ENCODE results near the gene MZT2A.
"Not testable (repeated sequence)": the region's sequence is repeated elsewhere in the genome, so short reads cannot be mapped to it uniquely, and the experiment has no call there.

MZT2A gene, protein sequence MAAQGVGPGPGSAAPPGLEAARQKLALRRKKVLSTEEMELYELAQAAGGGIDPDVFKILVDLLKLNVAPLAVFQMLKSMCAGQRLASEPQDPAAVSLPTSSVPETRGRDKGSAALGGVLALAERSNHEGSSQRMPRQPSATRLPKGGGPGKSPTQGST

DNA sequence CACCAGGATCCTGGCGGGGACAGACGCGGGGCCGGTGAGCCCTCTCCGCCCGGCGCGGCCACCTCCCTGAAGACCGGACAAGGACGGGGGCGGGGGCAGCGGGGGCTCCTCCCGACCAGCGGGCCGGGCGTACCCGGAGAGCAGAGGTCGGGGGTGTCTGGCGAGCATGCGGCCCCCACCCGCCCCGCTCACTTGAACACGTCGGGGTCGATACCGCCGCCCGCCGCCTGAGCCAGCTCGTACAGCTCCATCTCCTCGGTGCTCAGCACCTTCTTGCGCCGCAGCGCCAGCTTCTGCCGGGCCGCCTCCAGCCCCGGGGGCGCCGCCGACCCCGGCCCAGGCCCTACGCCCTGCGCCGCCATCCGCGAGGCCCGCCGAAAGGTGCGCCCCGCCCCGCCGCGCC, at the start of gene MZT2A:
Gene MZT2A, minus strand, starts transcription at position 383 of the 403 bp plus-strand sequence. Its CDS starts 21 bp downstream, at position 362.
- DNase-seq (ENCODE audit: low spot score in 2 of 2); H3K27me3 Mint-ChIP-seq; H3K9me3 Mint-ChIP-seq; ATAC-seq (replicated peaks; ENCODE audit: extremely low read depth, poor library complexity, severe bottlenecking): not testable (repeated sequence)
- Mint-ChIP-seq H3K4me1 (peaks cover 45% of the 10 kb centered on the region), H3K36me3 (ENCODE audit: insufficient read depth) (peaks cover 25% of the 10 kb centered on the region), H3K27ac (ENCODE audit: low read depth) (peak within 1 kb of the TSS; percentile 96), H3K4me3 (peak within 1 kb of the TSS; percentile 94)

DNA sequence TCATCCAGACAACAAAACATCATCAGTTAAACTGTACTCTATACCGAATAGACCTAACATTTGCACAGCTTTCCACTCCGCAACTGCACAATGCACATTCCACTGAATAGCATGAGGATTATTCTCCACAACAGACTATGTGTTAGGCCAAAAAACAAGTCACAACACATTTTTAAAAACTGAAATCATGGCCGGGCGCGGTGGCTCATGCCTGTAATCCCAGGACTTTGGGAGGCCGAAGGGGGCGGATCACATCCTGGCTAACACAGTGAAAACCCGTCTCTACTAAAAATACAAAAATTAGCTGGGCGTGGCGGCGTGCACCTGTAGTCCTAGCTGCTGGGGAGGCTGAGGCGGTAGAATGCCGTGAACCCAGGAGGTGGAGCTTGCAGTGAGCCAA, 46.7 kb upstream of the MZT2A start:
- H3K4me1 Mint-ChIP-seq; H3K4me3 Mint-ChIP-seq; H3K36me3 Mint-ChIP-seq (ENCODE audit: insufficient read depth); H3K9me3 Mint-ChIP-seq; H3K27me3 Mint-ChIP-seq; ATAC-seq (replicated peaks; ENCODE audit: extremely low read depth, poor library complexity, severe bottlenecking); DNase-seq (ENCODE audit: low spot score in 2 of 2); H3K27ac Mint-ChIP-seq (ENCODE audit: low read depth): not testable (repeated sequence)

DNA sequence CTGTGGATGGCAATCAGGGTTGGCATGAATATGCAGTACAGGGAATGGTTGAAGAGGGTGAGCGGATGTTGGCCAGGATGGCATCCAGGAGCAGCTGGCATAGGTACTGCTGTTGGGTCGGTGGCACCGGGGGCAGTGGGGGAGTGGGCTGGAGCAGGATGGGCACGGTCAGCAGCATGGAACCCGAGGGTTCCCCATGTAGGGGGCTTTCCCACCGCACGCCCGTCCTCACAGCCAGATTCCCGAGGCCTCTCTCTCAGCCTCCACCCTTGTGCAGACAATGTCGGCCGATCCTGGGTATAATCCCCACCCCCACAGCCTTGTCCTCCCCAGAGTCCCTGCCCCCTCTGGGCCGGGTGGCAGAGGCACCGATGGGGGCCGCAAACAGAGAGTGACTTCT, 44.6 kb upstream of the MZT2A start:
- H3K36me3 Mint-ChIP-seq (ENCODE audit: insufficient read depth); DNase-seq (ENCODE audit: low spot score in 2 of 2): not testable (repeated sequence)

DNA sequence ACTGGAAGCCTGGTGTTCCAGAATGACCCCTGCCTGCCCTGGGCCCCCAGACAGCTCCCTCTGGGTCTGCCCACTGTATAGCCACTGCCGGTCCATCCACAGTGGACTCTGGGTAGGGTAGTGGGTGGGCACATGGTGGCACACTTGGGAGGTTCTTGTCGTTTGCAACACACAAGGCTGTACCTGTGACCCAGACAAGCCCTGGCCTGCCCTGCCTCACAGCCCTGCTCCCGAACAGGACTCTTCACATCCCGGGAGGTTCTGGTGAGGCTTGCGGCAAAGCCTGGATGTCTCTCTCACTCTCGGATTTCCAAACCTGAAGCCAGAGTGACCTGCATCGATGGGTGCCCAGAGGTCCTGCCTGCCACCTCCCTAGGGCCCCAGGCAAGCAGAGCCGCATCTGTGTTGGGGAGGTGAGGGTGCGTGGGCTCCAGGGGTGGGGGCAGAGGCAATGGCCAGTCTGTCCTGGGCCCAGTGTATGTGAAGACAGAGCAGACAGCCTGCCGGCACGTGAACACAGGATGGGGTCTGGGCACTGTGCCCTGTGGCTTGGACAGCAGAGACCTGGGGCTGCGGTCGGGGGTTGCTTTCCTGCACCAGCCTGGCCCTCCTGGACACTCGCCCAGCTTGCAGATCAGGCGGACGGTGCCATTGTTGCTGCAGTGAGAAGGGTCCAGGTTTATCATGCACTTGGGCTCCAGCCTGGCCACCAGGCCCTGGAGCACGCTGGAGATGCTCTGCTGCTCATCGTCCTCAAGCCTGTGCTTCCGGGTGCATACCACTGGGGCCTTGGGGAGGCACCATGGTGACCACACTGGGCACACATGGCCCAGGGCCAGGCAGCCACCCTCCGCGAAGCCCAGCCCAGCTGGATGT, 44.0 kb upstream of the MZT2A start:
- H3K27ac Mint-ChIP-seq (ENCODE audit: low read depth); H3K4me1 Mint-ChIP-seq; H3K4me3 Mint-ChIP-seq; ATAC-seq (replicated peaks; ENCODE audit: extremely low read depth, poor library complexity, severe bottlenecking); H3K9me3 Mint-ChIP-seq; DNase-seq (ENCODE audit: low spot score in 2 of 2); H3K27me3 Mint-ChIP-seq; H3K36me3 Mint-ChIP-seq (ENCODE audit: insufficient read depth): not testable (repeated sequence)

More for the DNA sequence above, 44.6 kb upstream of the MZT2A start:
- ATAC-seq (replicated peaks; ENCODE audit: extremely low read depth, poor library complexity, severe bottlenecking); H3K9me3 Mint-ChIP-seq; H3K27me3 Mint-ChIP-seq; H3K27ac Mint-ChIP-seq (ENCODE audit: low read depth); H3K4me3 Mint-ChIP-seq; H3K4me1 Mint-ChIP-seq: not testable (repeated sequence)

DNA sequence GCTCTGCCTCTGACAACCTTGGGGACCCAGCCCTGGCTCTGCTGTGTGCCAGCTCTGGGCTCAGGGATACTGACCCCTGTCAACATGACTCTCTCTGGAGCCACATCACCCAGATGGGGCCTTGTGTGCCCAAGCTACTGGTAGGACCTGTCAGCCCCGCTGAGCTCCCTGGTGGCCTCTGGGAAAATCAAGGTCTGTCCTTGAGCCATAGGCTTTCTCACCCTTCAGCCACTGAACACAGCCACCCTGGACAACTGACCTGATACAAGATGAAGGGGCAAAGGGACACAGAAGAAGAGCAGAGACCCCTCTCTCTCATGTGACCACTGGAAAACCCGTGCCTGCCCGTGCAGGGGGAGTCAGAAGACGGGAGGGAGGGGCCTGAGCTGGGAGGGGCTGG, 43.3 kb upstream of the MZT2A start:
- no peaks in the 10 kb centered on the region for H3K36me3 Mint-ChIP-seq (ENCODE audit: insufficient read depth)
- DNase-seq (ENCODE audit: low spot score in 2 of 2) (no peak), ATAC-seq (replicated peaks; ENCODE audit: extremely low read depth, poor library complexity, severe bottlenecking) (no peak)
- no peak overlapping the region for H3K27ac Mint-ChIP-seq (ENCODE audit: low read depth)
- H3K4me3 Mint-ChIP-seq: no peak overlapping the region
- H3K27me3 Mint-ChIP-seq: no peaks in the 10 kb centered on the region
- no peaks in the 10 kb centered on the region for H3K9me3 Mint-ChIP-seq
- no peaks in the 10 kb centered on the region for H3K4me1 Mint-ChIP-seq

DNA sequence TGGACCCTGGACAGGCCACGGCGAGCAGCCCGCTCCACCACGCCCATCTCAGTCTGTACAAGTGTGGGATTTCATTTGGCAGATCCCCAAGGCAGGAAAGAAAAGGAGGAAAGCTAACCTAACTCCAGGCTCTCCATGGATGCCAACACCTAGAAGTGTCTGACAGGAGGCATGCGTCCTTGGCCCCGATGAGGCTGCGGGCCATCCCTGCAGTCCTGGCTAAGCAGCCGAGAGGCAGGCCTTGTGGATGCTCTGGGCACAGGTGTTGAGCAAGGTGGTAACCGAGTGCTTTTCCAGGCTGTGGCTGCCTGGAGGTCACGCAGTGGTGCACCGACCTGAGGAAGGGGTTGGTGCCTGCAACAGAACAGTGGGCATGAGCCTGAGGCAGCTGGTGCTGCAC, 42.8 kb upstream of the MZT2A start:
- H3K36me3 Mint-ChIP-seq (ENCODE audit: insufficient read depth); H3K27me3 Mint-ChIP-seq; H3K27ac Mint-ChIP-seq (ENCODE audit: low read depth); H3K4me3 Mint-ChIP-seq; H3K9me3 Mint-ChIP-seq; ATAC-seq (replicated peaks; ENCODE audit: extremely low read depth, poor library complexity, severe bottlenecking); DNase-seq (ENCODE audit: low spot score in 2 of 2); H3K4me1 Mint-ChIP-seq: not testable (repeated sequence)

DNA sequence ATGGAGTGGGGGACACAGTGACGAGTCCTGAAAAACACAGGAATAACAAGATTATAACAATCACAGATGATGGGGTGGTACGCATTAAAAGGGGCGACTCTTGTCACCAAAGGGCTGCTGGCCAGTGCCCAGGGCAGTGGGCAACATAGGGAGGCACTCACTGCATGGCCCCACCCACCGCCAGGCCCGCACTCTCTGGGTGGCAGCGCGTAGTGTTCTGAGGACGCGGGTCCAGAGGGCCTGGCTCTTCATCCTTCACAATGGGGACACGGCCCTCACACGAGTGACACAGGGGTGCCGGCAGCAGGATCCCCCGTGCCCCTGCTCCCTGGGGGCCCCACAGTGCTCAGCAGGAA, 42.1 kb upstream of the MZT2A start:
- H3K27ac Mint-ChIP-seq (ENCODE audit: low read depth); H3K9me3 Mint-ChIP-seq; H3K27me3 Mint-ChIP-seq; DNase-seq (ENCODE audit: low spot score in 2 of 2); H3K4me3 Mint-ChIP-seq; H3K36me3 Mint-ChIP-seq (ENCODE audit: insufficient read depth); H3K4me1 Mint-ChIP-seq; ATAC-seq (replicated peaks; ENCODE audit: extremely low read depth, poor library complexity, severe bottlenecking): not testable (repeated sequence)

- H3K4me1 Mint-ChIP-seq; H3K36me3 Mint-ChIP-seq (ENCODE audit: insufficient read depth); ATAC-seq (replicated peaks; ENCODE audit: extremely low read depth, poor library complexity, severe bottlenecking); H3K9me3 Mint-ChIP-seq; H3K27ac Mint-ChIP-seq (ENCODE audit: low read depth); DNase-seq (ENCODE audit: low spot score in 2 of 2); H3K27me3 Mint-ChIP-seq; H3K4me3 Mint-ChIP-seq: not testable (repeated sequence)
Measured at GRCh38 chr2:131533609-131534316, 41.6 kb upstream of the MZT2A start.

DNA sequence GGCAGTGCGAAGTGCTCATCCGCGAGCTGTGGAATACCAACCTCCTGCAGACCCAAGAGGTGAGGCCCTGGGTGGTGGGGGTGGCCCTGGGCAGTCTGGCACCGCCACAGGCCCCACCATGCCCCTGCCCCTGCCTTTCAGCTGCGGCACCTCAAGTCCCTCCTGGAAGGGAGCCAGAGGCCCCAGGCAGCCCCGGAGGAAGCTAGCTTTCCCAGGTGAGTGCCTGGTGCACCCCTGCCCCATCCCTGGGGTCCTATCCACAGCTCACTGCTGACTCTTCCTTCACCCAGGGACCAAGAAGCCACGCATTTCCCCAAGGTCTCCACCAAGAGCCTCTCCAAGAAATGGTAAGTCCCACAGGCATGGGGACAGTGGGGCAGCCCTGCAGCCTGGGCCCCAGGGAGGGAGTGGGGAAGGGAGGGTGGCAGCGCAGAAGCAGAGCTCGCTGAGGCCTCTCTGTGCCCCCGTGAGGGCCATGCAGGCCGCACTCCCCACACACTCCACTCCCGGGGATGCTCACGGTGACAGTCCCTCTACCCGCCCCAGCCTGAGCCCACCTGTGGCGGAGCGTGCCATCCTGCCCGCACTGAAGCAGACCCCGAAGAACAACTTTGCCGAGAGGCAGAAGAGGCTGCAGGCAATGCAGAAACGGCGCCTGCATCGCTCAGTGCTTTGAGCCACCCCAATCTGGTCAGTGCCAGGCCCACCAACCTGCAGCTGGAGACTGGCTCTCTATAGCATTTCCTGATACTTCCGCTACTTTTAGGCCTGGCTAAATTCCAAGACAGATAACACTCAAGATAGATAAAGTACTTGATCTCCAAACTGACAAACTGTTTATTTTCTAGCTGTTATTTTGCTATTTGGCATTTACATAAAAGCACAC, 40.8 kb upstream of the MZT2A start:
- not testable (repeated sequence) for H3K4me1 Mint-ChIP-seq; H3K36me3 Mint-ChIP-seq (ENCODE audit: insufficient read depth); H3K27me3 Mint-ChIP-seq; ATAC-seq (replicated peaks; ENCODE audit: extremely low read depth, poor library complexity, severe bottlenecking); H3K27ac Mint-ChIP-seq (ENCODE audit: low read depth); DNase-seq (ENCODE audit: low spot score in 2 of 2); H3K9me3 Mint-ChIP-seq; H3K4me3 Mint-ChIP-seq

DNA sequence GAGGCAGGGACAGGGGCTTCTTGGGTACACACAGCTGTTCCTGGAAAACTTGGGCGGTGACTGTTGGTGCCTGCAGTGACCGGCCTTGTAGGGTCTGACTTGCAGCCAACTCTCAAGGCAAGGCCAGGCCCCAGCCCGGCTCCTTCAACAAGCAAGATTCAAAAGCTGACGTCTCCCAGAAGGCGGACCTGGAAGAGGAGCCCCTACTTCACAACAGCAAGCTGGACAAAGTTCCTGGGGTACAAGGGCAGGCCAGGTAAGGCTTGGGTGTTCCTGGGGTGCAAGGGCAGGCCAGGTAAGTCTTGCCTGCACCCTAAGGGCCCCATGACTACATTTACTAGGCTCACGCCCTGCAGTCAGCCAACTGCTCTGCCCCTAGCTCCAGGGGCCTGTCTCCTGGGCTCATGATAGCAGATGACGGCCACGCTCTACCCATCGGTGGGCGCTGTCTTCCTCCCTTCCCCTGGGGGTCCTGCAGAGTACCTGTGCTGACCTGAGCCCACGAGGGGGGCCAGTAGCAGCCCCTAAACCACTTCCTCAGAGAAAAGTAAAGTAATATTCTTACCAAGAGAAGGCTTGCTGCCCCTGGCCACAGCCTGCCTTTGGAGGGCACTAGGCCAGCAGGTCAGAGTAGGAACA, 39.5 kb upstream of the MZT2A start:
- H3K9me3 Mint-ChIP-seq; H3K4me1 Mint-ChIP-seq; ATAC-seq (replicated peaks; ENCODE audit: extremely low read depth, poor library complexity, severe bottlenecking); H3K36me3 Mint-ChIP-seq (ENCODE audit: insufficient read depth); DNase-seq (ENCODE audit: low spot score in 2 of 2); H3K27me3 Mint-ChIP-seq; H3K4me3 Mint-ChIP-seq; H3K27ac Mint-ChIP-seq (ENCODE audit: low read depth): not testable (repeated sequence)

- H3K4me1 Mint-ChIP-seq; H3K27ac Mint-ChIP-seq (ENCODE audit: low read depth); ATAC-seq (replicated peaks; ENCODE audit: extremely low read depth, poor library complexity, severe bottlenecking); H3K9me3 Mint-ChIP-seq; H3K27me3 Mint-ChIP-seq; H3K36me3 Mint-ChIP-seq (ENCODE audit: insufficient read depth); H3K4me3 Mint-ChIP-seq: not testable (repeated sequence)
- peak in 1 of 2 donors; percentile 11 for DNase-seq (ENCODE audit: low spot score in 2 of 2)
Measured at GRCh38 chr2:131530626-131531344, 38.6 kb upstream of the MZT2A start.
